GM04503 (cell line): ENCODE results near the gene MAD1L1.

Source experiments
- DNase-seq: peaks from one replicate; pipeline ENCODE4 v3.0.0-alpha.2; 2012; ENCODE audit warnings: low read depth

MAD1L1 gene

DNA sequence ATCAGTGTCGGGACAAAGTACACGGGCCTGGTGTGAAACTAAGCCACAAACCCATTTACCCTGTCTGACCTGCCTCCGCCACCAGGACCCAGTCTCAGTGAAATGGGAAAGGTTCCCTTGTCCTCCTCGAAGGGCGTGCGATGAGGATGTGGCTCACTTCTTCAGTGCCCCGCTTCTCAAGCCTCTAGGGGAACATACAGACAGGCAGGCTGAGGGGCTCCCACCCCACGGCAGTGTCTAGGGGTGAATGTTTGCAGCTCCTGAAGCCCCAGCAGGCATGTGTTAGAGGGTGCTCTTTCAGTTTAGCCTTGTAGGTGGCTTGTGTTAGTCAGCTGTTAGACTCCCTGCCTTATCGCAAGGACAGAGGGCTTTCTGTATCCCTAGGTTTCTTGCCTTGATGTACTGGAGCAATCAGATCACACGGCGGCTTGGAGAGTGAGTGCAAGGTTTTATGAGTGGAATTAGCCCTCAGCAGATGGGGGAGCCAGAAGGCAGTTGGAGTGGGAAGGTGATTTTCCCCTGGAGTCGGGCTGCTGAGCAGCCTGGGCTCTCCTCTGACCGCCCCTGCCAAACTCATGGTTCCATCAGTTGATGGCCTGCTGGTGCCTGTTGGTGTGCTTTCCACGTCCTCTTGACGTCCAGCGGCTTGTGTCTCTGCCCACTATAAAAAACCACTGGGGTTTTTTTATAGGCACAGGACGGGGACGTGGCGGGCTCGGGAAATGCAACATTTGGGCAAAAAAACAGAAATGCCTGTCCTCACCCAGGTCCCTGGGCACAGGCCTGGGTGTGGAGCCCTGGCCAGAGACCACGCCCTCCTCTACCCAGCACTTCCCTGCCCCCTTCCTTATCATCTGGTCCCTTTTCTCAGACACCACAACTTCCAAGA is 10.0 kb upstream of the MAD1L1 start:
- no peak for DNase-seq

DNA sequence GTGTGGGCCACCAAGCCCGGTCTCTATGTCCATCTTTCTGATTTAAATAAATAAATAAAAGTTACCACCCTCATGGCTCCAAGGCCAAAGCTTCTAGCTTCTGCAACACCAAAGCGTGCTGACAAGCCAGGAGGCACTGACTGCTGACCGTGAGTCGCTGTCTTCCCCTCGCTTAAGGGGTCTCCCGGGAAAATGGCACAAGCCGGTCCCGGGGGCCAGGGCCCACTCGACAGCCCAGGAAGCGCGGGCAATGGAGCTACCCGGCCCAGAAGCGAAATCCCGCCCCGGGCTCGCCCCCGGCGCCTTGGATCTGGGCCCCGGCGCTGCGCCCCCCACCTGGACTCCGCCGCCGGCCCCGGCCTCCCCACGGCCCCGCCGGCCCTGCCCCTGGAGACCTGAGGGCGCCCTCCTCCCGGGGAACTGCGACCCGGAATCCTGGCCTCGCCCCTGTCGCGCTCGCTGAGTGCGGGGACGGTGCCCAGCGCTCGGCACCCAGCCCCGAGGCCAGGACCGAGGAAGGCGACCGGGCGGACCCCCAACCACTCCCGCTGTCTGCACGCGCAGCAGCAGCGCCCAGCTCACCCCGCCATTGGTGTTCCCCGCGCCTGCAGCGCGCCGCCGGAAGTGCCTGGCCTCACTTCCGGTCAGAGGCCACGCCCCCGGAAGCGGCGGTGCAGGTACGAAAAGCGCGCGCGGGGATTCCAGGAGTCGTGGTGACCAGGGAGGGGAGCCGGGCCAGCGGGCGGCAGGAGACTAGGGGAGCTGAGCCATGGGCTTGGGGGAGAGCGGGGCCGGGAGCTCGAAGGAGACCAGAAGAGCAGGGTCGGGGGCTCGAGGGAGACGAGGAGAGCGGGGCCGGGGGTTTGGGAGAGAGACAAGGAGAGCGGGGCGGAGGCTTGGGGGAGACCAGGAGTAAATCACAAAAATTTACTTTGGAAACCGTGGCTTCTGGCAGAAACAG is 9.1 kb upstream of the MAD1L1 start, which contains the start of the genes MRM2 and NUDT1:
Gene MRM2 (minus strand): TSS at position 626 of the 961 bp plus-strand sequence. CDS start 36 bp downstream, at position 590.
Gene NUDT1 (plus strand): TSS at position 647 of the 961 bp plus-strand sequence. CDS start 2,349 bp downstream, outside the sequence.
- no peak for DNase-seq

GRCh38 chr7:2239242-2239641 is 6.5 kb upstream of the MAD1L1 start:
- DNase-seq, result no peak

GRCh38 chr7:2237109-2237602 is 4.4 kb upstream of the MAD1L1 start:
- no peak for DNase-seq

- DNase-seq, result no peak
These were observed 1.2 kb upstream of the MAD1L1 start for GRCh38 chr7:2233926-2234325.

- no peak for DNase-seq
These were observed 566 bp downstream of the MAD1L1 start for GRCh38 chr7:2231992-2232765.

DNA sequence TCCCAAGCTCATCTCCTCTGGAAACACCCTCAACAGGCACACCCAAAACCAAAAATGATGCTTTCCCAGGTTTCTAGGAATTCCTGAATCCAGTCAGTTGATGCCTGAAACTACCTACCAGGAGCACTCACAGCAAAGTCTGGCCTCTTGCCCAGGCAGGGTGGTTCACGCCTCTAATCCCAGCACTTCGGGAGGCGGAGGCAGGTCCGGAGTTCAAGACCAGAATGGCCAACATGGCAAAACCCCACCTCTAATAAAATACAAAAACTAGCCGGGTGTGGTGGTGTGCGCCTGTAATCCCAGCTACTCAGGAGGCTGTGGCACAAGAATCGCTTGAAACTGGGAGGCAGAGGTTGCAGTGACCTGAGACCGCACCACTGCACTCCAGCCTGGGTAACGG is 1.9 kb downstream of the MAD1L1 start:
- no peak for DNase-seq

DNA sequence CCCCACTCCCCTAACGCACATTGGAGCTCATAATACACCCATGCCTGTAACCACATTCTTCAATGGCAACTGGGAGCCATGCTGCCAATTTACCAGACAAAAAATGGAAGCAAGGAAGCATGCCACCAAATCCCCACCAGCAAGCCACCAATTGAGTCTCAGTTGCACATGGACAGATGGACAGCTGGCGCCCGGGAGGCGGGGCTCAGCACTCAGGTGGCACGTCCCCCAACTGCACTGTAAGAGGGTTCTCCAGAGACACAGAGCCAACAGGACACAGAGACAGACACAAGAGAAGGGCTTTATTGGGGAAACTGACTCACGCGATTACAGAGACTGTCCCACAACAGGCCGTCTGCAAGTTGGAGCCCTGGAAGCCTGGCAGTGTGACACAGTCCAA is 2.5 kb downstream of the MAD1L1 start:
- no peak for DNase-seq

DNA sequence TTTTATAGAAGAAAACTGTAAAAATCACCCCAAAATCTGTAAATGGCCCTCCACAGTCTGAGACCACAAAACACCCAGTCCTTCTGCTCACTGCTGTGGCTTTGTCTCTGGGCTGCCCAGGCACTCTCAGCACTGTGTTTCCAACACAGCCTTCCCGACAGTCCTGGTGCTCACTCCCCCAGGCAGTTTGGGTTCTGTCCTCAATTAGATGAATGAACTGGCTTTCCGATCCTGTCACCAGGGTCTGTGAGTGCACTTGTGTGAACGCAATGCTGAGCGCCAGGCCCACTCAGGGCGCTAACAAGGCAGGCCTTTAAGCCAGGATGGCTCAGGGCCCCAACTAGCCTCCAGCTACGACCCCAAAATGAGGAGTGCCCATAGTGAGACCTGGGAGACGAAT is 3.3 kb downstream of the MAD1L1 start:
- no peak for DNase-seq

- DNase-seq, result no peak
These were observed 3.8 kb downstream of the MAD1L1 start for GRCh38 chr7:2228921-2229320.

DNA sequence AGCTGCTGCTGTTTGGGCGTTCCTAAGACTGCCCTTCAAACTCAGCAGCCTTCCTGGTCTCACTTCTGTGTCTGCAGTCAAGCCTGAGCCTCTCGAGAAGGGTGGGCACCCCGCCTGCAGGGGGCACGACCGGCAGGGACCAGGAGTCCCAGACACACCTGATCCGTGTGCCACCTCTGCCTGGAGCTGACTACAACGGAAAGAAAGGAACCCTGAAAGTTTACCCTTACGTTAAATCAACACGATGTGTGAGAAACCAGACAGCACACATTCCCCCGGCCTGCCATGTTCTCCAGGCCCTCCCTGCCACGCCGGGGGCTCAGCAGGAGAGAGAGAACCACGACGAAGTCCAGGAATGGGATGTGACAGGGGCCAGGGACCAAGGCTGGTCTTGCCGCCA is 5.0 kb downstream of the MAD1L1 start:
- no peak for DNase-seq

DNA sequence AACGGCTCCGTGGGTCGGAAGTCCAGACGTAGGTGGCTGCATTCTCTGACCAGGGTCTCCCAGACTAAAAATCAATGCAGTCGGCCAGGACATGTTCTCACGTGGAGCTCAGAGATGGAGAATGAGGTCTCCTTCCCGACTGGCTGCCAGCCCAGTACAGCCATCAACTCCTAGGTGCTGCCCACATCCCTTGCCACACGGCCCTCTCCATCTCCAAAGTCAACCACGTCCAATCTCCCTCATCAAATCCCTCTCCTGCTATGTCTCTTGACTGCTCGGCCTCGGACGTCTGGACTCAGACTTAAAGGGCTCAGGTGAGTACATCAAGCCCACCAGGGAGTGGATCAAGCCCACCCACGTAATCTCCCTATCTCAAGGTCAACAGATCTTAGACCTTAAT is 6.9 kb downstream of the MAD1L1 start:
- DNase-seq, result no peak

DNA sequence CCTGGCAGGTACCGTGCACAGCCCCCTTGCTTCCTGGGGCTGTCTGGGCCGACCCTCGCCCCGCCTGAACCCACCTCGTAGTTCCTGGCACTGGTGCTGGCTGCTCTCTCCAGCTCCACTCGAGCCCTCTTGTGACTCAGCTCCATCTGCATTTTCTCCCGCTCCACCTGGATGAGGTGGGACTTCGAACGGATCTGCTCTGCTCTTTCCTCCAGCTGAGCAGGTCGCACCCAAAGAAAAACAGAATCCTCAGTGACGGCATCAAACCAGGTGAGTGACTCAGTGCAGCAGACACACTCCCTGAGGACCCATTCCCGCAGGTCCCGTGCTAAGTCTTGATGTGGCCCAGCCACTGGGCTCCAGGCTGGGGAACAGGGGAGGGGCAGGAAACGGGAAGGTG is 7.4 kb downstream of the MAD1L1 start:
- no peak for DNase-seq

- no peak for DNase-seq
These were observed 7.8 kb downstream of the MAD1L1 start for GRCh38 chr7:2224934-2225333.

DNA sequence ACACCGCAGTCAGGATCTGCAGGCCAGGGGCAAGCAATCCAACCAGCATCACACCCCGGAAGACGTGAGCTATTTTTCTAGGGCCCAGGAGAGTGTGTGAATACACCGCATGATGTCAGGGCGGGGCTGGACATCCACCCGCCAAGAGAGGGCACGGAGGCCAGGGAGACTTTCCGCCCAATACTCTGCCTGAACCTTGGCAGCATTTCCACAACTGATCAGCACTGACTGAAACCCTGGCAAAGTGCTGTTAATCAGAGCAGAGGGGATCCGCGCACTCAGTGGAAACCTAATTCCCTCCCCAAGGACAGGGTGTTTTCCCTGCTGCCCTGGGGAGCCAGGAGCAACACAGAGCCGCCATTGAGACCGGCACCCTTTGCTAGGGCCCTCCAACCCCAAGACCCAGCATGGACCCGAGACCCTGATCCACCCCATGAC is 8.2 kb downstream of the MAD1L1 start:
- DNase-seq, result no peak

DNA sequence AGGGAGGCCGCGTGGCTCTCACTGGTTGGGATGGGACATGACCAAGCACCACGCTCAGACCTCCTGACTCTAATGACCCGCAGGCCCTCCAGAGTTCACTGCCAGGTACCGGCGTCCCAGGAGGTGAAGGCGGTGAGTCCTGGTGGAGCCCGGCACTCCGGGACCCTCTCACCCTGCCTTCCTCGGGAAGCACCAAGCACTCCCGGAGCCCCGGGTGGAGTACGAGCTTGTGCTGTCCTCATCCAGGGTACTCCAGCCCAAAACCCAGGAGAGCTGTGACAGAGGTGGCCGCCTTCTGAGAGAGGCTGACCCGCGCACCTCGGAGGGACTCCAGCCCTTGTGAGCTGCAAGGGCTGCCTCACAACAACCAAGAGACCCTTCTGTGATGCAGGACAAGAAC is 9.4 kb downstream of the MAD1L1 start:
- DNase-seq, result no peak

- no peak for DNase-seq
These were observed 10.2 kb downstream of the MAD1L1 start for GRCh38 chr7:2222516-2222915.

DNA sequence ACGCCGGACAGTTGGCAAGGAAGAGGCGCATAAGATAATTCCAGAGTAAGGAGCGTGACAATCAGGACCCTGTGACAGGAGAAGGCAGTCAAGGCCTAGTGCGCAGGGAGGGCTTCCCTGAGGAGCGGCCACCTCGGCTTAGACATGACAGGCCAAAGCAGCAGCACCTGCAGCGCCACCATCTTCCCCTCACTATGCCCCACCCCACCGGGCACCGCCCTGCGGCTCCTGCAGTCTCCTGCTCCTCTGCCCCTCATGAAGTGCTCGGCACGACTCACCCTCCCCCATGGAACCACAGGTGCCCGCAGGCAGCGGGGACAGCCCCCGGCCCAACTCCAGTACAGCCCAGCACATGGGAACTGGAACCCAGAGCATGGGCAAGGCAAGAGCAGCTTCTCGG is 11.8 kb downstream of the MAD1L1 start:
- no peak for DNase-seq

GRCh38 chr7:2220506-2220905 is 12.2 kb downstream of the MAD1L1 start:
- DNase-seq, result no peak

DNA sequence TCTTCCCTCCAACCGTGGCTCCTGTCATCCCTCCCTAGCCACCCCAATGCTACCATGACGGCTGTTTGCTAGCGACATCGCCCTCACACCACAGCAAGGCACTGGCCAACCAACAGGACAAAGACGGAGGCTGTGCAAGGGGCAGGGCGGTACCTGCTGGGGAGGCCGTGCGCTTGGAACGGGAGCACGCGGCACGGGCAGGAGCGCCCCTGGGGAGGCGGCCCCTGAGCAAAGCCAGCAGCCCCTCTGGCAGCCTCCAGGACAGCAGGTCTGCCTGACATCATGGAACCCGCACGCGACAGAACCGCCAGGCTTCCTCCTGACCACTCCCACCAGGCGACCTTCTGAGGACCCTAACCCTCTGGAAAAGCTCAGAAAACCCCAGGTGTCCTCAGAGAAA is 12.7 kb downstream of the MAD1L1 start:
- no peak for DNase-seq

GRCh38 chr7:2219606-2220005 is 13.1 kb downstream of the MAD1L1 start:
- no peak for DNase-seq

GRCh38 chr7:2219136-2219535 is 13.6 kb downstream of the MAD1L1 start:
- no peak for DNase-seq
